Erythroblast (primary cell): Measurements from ENCODE around the gene RBM17.

Experiments used
- GATA1 ChIP-seq: IDR thresholded peaks from 2 replicates; pipeline ENCODE4 v1.6.1; 2011; ENCODE audit warnings: low read depth, mild to moderate bottlenecking, control low read depth, low read length, moderate library complexity
- POLR2A ChIP-seq: IDR thresholded peaks from 2 replicates; pipeline ENCODE4 v1.6.1; 2011; ENCODE audit warnings: mild to moderate bottlenecking, low read length

GRCh38 chr10:6102128-6102527 is 13.3 kb downstream of the RBM17 start:
- TF ChIP-seq POLR2A = no peak
- no peak for TF ChIP-seq GATA1
